ENCODE measurements around the gene NADSYN1. TPM values are rescaled to one million over a fixed set of nuclear protein-coding genes. Genes with fewer than 3 reads are reported as not detected.

Gene NADSYN1
- total and polyA plus RNA-seq, 2 experiments from 2014 or later = 35.6 to 54.9 TPM

GRCh38 chr11:71502871-71503435, 50.0 kb downstream of the NADSYN1 start:
- peaks cover 17% of the 10 kb centered on the region for H3K4me1 Mint-ChIP-seq
- no peak for ATAC-seq
- Histone ChIP-seq H3K79me2 (replicated peaks; ENCODE audit: insufficient read depth) (no peaks in the 10 kb centered on the region), H3K27me3 (ENCODE audit: insufficient read depth) (no peaks in the 10 kb centered on the region), H2AFZ (no peak overlapping the region), H3K9me2 (ENCODE audit: insufficient read depth) (no peaks in the 10 kb centered on the region), H3K4me2 (no peak overlapping the region), H3K27ac (ENCODE audit: low read depth) (no peak overlapping the region), H3K36me3 (ENCODE audit: insufficient read depth) (peaks cover 8% of the 10 kb centered on the region; the same call in 1 of the 2 replicates), H3K4me3 (no peak overlapping the region), H3K4me1 (ENCODE audit: insufficient read depth) (peaks cover 8% of the 10 kb centered on the region; the same call in 1 of the 2 replicates), H3F3A (replicated peaks; ENCODE audit: low read depth) (no peaks in the 10 kb centered on the region), H4K20me1 (replicated peaks; ENCODE audit: insufficient read depth) (no peaks in the 10 kb centered on the region)
- H3K9me3 Mint-ChIP-seq = peaks cover 23% of the 10 kb centered on the region; the same call in 2 of the 3 replicates
- H3K36me3 Mint-ChIP-seq (ENCODE audit: low read depth) = peaks cover 38% of the 10 kb centered on the region
- H3K27ac Mint-ChIP-seq = no peak overlapping the region
- no peak overlapping the region for H3K4me3 Mint-ChIP-seq
- no peak for DNase-seq (ENCODE audit: low spot score)
- TF ChIP-seq POLR2AphosphoS5 (IDR thresholded peaks at IDR 0.05; ENCODE audit: low read depth) (no peak), ZNF462 (CRISPR knock-in tag; IDR thresholded peaks at IDR 0.05) (no peak), CREB1 (CRISPR knock-in tag; IDR thresholded peaks at IDR 0.05; ENCODE audit: low read depth) (no peak), EZH2 (IDR thresholded peaks at IDR 0.05; ENCODE audit: low read depth, unreplicated experiment) (no peak)
- peaks cover 12% of the 10 kb centered on the region for H3K27me3 Mint-ChIP-seq (ENCODE audit: insufficient read depth, low read depth, poor library complexity)

- Histone ChIP-seq H2AFZ (no peak overlapping the region), H3K79me2 (replicated peaks; ENCODE audit: insufficient read depth) (no peaks in the 10 kb centered on the region), H4K20me1 (replicated peaks; ENCODE audit: insufficient read depth) (no peaks in the 10 kb centered on the region), H3K36me3 (ENCODE audit: insufficient read depth) (no peaks in the 10 kb centered on the region), H3K4me2 (no peak overlapping the region), H3K4me3 (no peak overlapping the region), H3K27ac (ENCODE audit: low read depth) (no peak overlapping the region), H3K9me2 (ENCODE audit: insufficient read depth) (no peaks in the 10 kb centered on the region), H3K27me3 (ENCODE audit: insufficient read depth) (no peaks in the 10 kb centered on the region), H3F3A (replicated peaks; ENCODE audit: low read depth) (no peaks in the 10 kb centered on the region), H3K4me1 (ENCODE audit: insufficient read depth) (peaks cover 8% of the 10 kb centered on the region; the same call in 1 of the 2 replicates)
- Mint-ChIP-seq H3K4me3 (no peak overlapping the region), H3K9me3 (peaks cover 38% of the 10 kb centered on the region), H3K4me1 (peaks cover 17% of the 10 kb centered on the region), H3K27ac (0 out of 2 replicates have a peak overlapping the region, but pooled peaks have one; percentile 6), H3K36me3 (ENCODE audit: low read depth) (peaks cover 43% of the 10 kb centered on the region), H3K27me3 (ENCODE audit: insufficient read depth, low read depth, poor library complexity) (peaks cover 15% of the 10 kb centered on the region)
- TF ChIP-seq ETS1 (IDR thresholded peaks at IDR 0.05) (no peak), STAT1 (IDR thresholded peaks at IDR 0.05; ENCODE audit: unreplicated experiment) (no peak)
- no peak for DNase-seq (ENCODE audit: low spot score)
- ATAC-seq = peak; percentile 86
These were observed 51.5 kb downstream of the NADSYN1 start for GRCh38 chr11:71504531-71504930.

Data from GM23338 (cell line).